Measurements from ENCODE around the gene CMTM8. TPM values are rescaled to one million over a fixed set of nuclear protein-coding genes. Genes with fewer than 3 reads are reported as not detected.

Gene CMTM8
- total and polyA plus RNA-seq, 2 of the 8 experiments (the other 6 are each of a cell fraction or from before 2014, with no cell fraction given), result 10.5 to 22.4 TPM

DNA sequence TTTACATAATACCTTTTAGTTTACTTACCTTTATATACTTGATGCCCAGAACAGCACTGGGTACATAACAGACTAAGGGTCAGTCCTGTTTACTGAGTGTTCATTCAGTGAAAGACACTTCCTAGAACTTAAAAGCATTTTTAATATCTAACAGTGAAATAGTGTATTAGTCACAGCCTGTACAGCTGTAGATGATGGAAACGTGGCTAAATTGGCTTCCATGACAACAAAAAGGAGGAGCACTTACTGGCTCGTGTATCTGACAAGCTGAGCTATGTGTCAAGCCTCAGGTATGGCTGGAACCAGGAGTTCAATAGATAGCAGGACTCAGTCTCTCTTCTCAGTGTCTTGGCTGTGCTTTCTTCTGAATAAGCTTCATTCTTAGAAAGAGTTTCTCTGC lies 40.2 kb downstream of the CMTM8 start:
- Histone ChIP-seq H3K4me2 (ENCODE audit: insufficient read depth in 1 of 2, low read depth in 2 of 2, low read length in 2 of 2) (no peak overlapping the region), H3K79me1 (ENCODE audit: low read depth, low read length) (peaks cover 4% of the 10 kb centered on the region; the same call in 1 of the 2 replicates), H3K27me3 (replicated peaks in 1 of 4; ENCODE audit: control insufficient read depth in 3 of 4, extremely low read depth in 1 of 4, insufficient read depth in 3 of 4, low read length in 3 of 4) (no peaks in the 10 kb centered on the region), H3K4me1 (replicated peaks in 1 of 4; ENCODE audit: control insufficient read depth in 3 of 4, insufficient read depth in 4 of 4, low read length in 3 of 4) (no peaks in the 10 kb centered on the region), H3K23me2 (ENCODE audit: low read depth, low read length) (0 out of 2 replicates have a peak, but pooled peaks cover 2% of the 10 kb centered on the region), H3K9ac (replicated peaks in 1 of 4; ENCODE audit: extremely low read depth in 1 of 4, low read depth in 3 of 4, low read length in 3 of 4) (no peak overlapping the region), H3K23ac (ENCODE audit: insufficient read length) (no peak overlapping the region), H3K27ac (ENCODE audit: low read depth, low read length) (no peak overlapping the region), H2BK120ac (replicated peaks; ENCODE audit: low read depth, low read length) (no peak overlapping the region), H2AK5ac (ENCODE audit: low read depth, low read length) (no peak overlapping the region), H3K18ac (ENCODE audit: extremely low read depth, low read length) (no peak overlapping the region), H3K14ac (ENCODE audit: insufficient read length) (no peak overlapping the region), H4K91ac (replicated peaks; ENCODE audit: insufficient read length, low read length) (no peak overlapping the region), H3K36me3 (ENCODE audit: control insufficient read depth in 2 of 4, insufficient read depth in 4 of 4, low read length in 3 of 4) (no peaks in the 10 kb centered on the region), H3K79me2 (ENCODE audit: control insufficient read depth in 1 of 2, insufficient read depth in 2 of 2, low read length in 2 of 2) (no peaks in the 10 kb centered on the region), H3K4ac (replicated peaks; ENCODE audit: insufficient read length, low read depth, low read length) (no peak overlapping the region), H2BK20ac (ENCODE audit: low read length) (no peak overlapping the region), H4K5ac (ENCODE audit: insufficient read length, low read depth, low read length) (no peak overlapping the region), H2BK5ac (ENCODE audit: low read depth, low read length) (no peak overlapping the region), H4K8ac (ENCODE audit: extremely low read depth, insufficient read depth, low read length) (no peak overlapping the region), H2BK15ac (ENCODE audit: low read length) (no peak overlapping the region), H4K20me1 (replicated peaks in 1 of 2; ENCODE audit: control insufficient read depth in 1 of 2, insufficient read depth in 2 of 2, low read length in 2 of 2) (no peaks in the 10 kb centered on the region), H3K9me3 (ENCODE audit: insufficient read depth in 2 of 2, low read depth in 1 of 2, low read length in 1 of 2) (no peaks in the 10 kb centered on the region), H2AFZ (ENCODE audit: low read length) (no peak overlapping the region), H2BK12ac (ENCODE audit: low read depth, low read length) (no peak overlapping the region), H3K56ac (replicated peaks; ENCODE audit: insufficient read length, low read depth, low read length) (no peak overlapping the region), H3K4me3 (ENCODE audit: extremely low read depth in 1 of 4, insufficient read depth in 2 of 4, low read depth in 3 of 4, low read length in 4 of 4) (no peak overlapping the region)
- ChIA-PET POLR2A (ENCODE audit: partially characterized antibody) (interaction anchor here (0.8 kb wide), 1 partner anchor 32 kb away, joined by 4 read pairs; no protein-coding TSS in a partner anchor), CTCF (ENCODE audit: partially characterized antibody) (interaction anchor here (0.6 to 0.9 kb wide), 2 partner anchors 17 to 590 kb away, joined by 3 read pairs; no protein-coding TSS in a partner anchor)
- FAIRE-seq (no peak), DNase-seq (ENCODE audit: low read depth in 1 of 2, low spot score in 2 of 2) (no peak)
- 61% methylated on average over 2 of the region's 2 CpGs; no CpG with 5 or more reads in 1 of the 2 experiments for WGBS, 2 experiments (ENCODE audit: extremely low coverage in 1 of 2, insufficient coverage in 1 of 2, insufficient read length in 1 of 2, insufficient replicate concordance in 2 of 2, low coverage in 1 of 2, low lambda C conversion rate in 2 of 2, missing lambda C conversion rate in 1 of 2)
- TF ChIP-seq TCF12 (IDR thresholded peaks at IDR 0.05; ENCODE audit: low read depth, low read length), result no peak
- TF ChIP-seq CBX5 (IDR thresholded peaks at IDR 0.05; ENCODE audit: low read depth, low read length), result no peak
- no peak for TF ChIP-seq EP300 (IDR thresholded peaks at IDR 0.05; ENCODE audit: borderline replicate concordance in 1 of 2, low read depth in 2 of 2, low read length in 2 of 2)
- no peak for TF ChIP-seq SP2 (IDR thresholded peaks at IDR 0.05; ENCODE audit: low read length)
- no peak for TF ChIP-seq SAP30 (IDR thresholded peaks at IDR 0.05; ENCODE audit: insufficient read depth, insufficient replicate concordance, low read length)
- no peak for TF ChIP-seq HDAC6 (IDR thresholded peaks at IDR 0.05; ENCODE audit: low read depth, low read length)
- TF ChIP-seq CTBP2 (IDR thresholded peaks at IDR 0.05; ENCODE audit: borderline replicate concordance, insufficient read depth, insufficient read length, low read length), result no peak
- TF ChIP-seq SP1 (IDR thresholded peaks at IDR 0.05; ENCODE audit: low read depth, low read length), result no peak
- no peak for TF ChIP-seq GABPA (IDR thresholded peaks at IDR 0.05; ENCODE audit: borderline replicate concordance, insufficient read depth, low read length)
- TF ChIP-seq BRCA1 (IDR thresholded peaks at IDR 0.05; ENCODE audit: low read depth, low read length), result no peak
- TF ChIP-seq RNF2 (IDR thresholded peaks at IDR 0.05; ENCODE audit: borderline replicate concordance, low read depth, low read length, missing control alignments, poor library complexity, severe bottlenecking), result no peak
